Panc1 (cell line): Measurements from ENCODE around the gene INSC.

Source experiments
- CTCF ChIP-seq: fragments of 450-650 bp; IDR thresholded peaks from 2 replicates; pipeline ENCODE4 v1.5.1; 2017; ENCODE audit warnings: mild to moderate bottlenecking
- POLR2AphosphoS5 ChIP-seq: IDR thresholded peaks from 2 replicates; pipeline ENCODE4 v1.6.1; 2012; ENCODE audit warnings: mild to moderate bottlenecking, low read depth, low read length, moderate library complexity
- TCF7L2 ChIP-seq: IDR thresholded peaks from 2 replicates; pipeline ENCODE4 v1.6.1; 2011; ENCODE audit warnings: mild to moderate bottlenecking, low read depth, low read length, inconsistent platforms

DNA sequence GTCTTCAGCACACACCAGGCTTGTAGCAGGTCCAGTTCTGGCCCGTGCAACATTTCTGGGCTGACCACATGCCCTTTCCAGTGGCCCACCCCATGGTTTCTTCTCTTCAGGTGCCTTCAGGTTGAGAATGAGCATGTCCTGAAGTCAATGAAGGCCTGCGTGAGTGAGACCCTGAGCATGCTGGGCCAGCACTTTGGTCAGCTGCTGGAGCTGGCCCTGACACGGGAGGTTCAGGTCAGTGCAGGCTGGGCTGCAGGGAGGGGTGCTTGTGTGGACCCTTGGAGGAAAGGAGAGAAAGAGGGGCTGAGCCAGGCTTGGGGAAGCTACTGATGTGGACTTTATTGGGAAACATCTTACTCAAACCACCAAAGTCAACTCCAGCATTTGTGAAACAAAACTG is 63.5 kb downstream of the INSC start:
- TF ChIP-seq CTCF (no peak), POLR2AphosphoS5 (no peak), TCF7L2 (no peak)
